HG03565 (cell line): Measurements from ENCODE around the gene ARL13B.
"Not testable (repeated sequence)": the region's sequence is repeated elsewhere in the genome, so short reads cannot be mapped to it uniquely, and the experiment has no call there.

Experiments used
- ATAC-seq: cut with Tn5 transposase; IDR thresholded peaks from one replicate; pipeline ENCODE4 v1.9.1; 2021; ENCODE audit warnings: mild to moderate bottlenecking, moderate library complexity; ENCODE audit not compliant: unreplicated experiment

ARL13B gene

GRCh38 chr3:93992207-93992606 is 12.3 kb downstream of the ARL13B start:
- ATAC-seq = no peak

GRCh38 chr3:93994056-93994455 is 14.1 kb downstream of the ARL13B start:
- ATAC-seq = no peak

GRCh38 chr3:94001191-94001590 is 21.2 kb downstream of the ARL13B start:
- no peak for ATAC-seq

- no peak for ATAC-seq
Observed at GRCh38 chr3:94001827-94002495, 22.0 kb downstream of the ARL13B start.

- ATAC-seq = peak; percentile 87
Observed at GRCh38 chr3:94004301-94004910, 24.5 kb downstream of the ARL13B start.

GRCh38 chr3:94008253-94008652 is 28.3 kb downstream of the ARL13B start:
- ATAC-seq = no peak

GRCh38 chr3:94009608-94010007 is 29.7 kb downstream of the ARL13B start:
- ATAC-seq = no peak

GRCh38 chr3:94011233-94011711 is 31.3 kb downstream of the ARL13B start:
- no peak for ATAC-seq

- no peak for ATAC-seq
Observed at GRCh38 chr3:94012185-94012584, 32.2 kb downstream of the ARL13B start.

GRCh38 chr3:94015025-94015424 is 35.1 kb downstream of the ARL13B start:
- ATAC-seq = no peak

GRCh38 chr3:94019659-94020058 is 39.7 kb downstream of the ARL13B start:
- ATAC-seq = no peak

GRCh38 chr3:94020293-94020692 is 40.3 kb downstream of the ARL13B start:
- ATAC-seq = no peak

- ATAC-seq = no peak
Observed at GRCh38 chr3:94024385-94024784, 44.4 kb downstream of the ARL13B start.

GRCh38 chr3:94026623-94027022 is 46.7 kb downstream of the ARL13B start:
- no peak for ATAC-seq

GRCh38 chr3:94028093-94028837 is 48.3 kb downstream of the ARL13B start, which contains the start of gene STX19:
Gene STX19, minus strand, starts transcription at chr3:94028597. Its CDS starts 13,328 bp downstream, at chr3:94015269.
- ATAC-seq = no peak

- ATAC-seq = peak; percentile 74
Observed at GRCh38 chr3:94036909-94037507, 57.1 kb downstream of the ARL13B start.

- no peak for ATAC-seq
Observed at GRCh38 chr3:94043285-94043684, 63.3 kb downstream of the ARL13B start.

GRCh38 chr3:94044100-94044936 is 64.4 kb downstream of the ARL13B start:
- not testable (repeated sequence) for ATAC-seq

GRCh38 chr3:94046533-94046932 is 66.6 kb downstream of the ARL13B start:
- no peak for ATAC-seq

- ATAC-seq = no peak
Observed at GRCh38 chr3:94049267-94049666, 69.3 kb downstream of the ARL13B start.
